Activated CD4-positive, alpha-beta T cell treated with anti-CD3 and anti-CD28 coated beads for 36 hours (primary cell): ENCODE results near the gene PHF14. TPM values are rescaled to one million over a fixed set of nuclear protein-coding genes. Genes with fewer than 3 reads are reported as not detected.
"Not testable (repeated sequence)": the region's sequence is repeated elsewhere in the genome, so short reads cannot be mapped to it uniquely, and the experiment has no call there.

Experiments used
- ATAC-seq: fragments of 200-7000 bp; cut with Tn5 transposase; one replicate; pipeline ENCODE4 v1.10.0; 2021; ENCODE audit warnings: mild to moderate bottlenecking, moderate library complexity
- CTCF ChIA-PET: fragments of 350-600 bp; sonication (Branson Sonifier 250); formaldehyde crosslinking; loops from one replicate; lab custom pipeline; 2021; ENCODE audit warnings: antibody characterized with exemption; lab: Charles Lee
- POLR2A ChIA-PET: fragments of 350-600 bp; sonication (Branson Sonifier 250); formaldehyde crosslinking; loops from one replicate; lab custom pipeline; 2021; ENCODE audit warnings: antibody characterized with exemption, inconsistent platforms; lab: Charles Lee
- DNase-seq: peaks from one replicate; pipeline ENCODE4 v3.0.0-alpha.2; 2020
- H3K27ac Mint-ChIP-seq: one replicate; pipeline ENCODE4 v1.8.0; 2021; ENCODE audit warnings: mixed read lengths
- H3K27me3 Mint-ChIP-seq: one replicate; pipeline ENCODE4 v1.8.0; 2021; ENCODE audit warnings: mixed read lengths
- H3K36me3 Mint-ChIP-seq: one replicate; pipeline ENCODE4 v1.8.0; 2021; ENCODE audit warnings: low read depth, mixed read lengths
- H3K4me1 Mint-ChIP-seq: one replicate; pipeline ENCODE4 v1.8.0; 2021; ENCODE audit warnings: mixed read lengths
- H3K4me3 Mint-ChIP-seq: one replicate; pipeline ENCODE4 v1.8.0; 2021; ENCODE audit warnings: mild to moderate bottlenecking, moderate library complexity, mixed read lengths
- H3K9me3 Mint-ChIP-seq: one replicate; pipeline ENCODE4 v1.8.0; 2021; ENCODE audit warnings: low read depth, mixed read lengths
- intact Hi-C, 2 experiments: fragments of 100-400 bp; cut with DNase I in 1 of 2; cut with micrococcal nuclease in 1 of 2; formaldehyde crosslinking; loops; one replicate each; pipeline versions ENCODE4 v1.14.2 to v1.15.1; 2022 to 2024; cut with DNase I, micrococcal nuclease
- total RNA-seq, 2 experiments: library from RNA; stranded (reverse); gene quantifications; one replicate each; pipeline ENCODE4 v1.2.3, GENCODE V29; 2021

The PHF14 gene
- total RNA-seq, 2 experiments from 2014 or later: 37.4 to 40.3 TPM

GRCh38 chr7:10981317-10981716 lies 7.6 kb downstream of the PHF14 start:
- DNase-seq (no peak), ATAC-seq (no peak)
- intact Hi-C loops: no loop called here
- no peaks in the 10 kb centered on the region for H3K27me3 Mint-ChIP-seq
- ChIA-PET POLR2A (interaction anchor here (0.6 kb wide), 1 partner anchor 42 kb away, joined by 3 read pairs; no protein-coding TSS in a partner anchor), CTCF (no interaction called here)
- no peak overlapping the region for H3K4me3 Mint-ChIP-seq
- H3K36me3 Mint-ChIP-seq: peaks cover 48% of the 10 kb centered on the region
- no peak overlapping the region for H3K27ac Mint-ChIP-seq
- peaks cover 47% of the 10 kb centered on the region for H3K4me1 Mint-ChIP-seq
- no peaks in the 10 kb centered on the region for H3K9me3 Mint-ChIP-seq

- CTCF ChIA-PET, H3K27me3 Mint-ChIP-seq, H3K4me3 Mint-ChIP-seq, H3K27ac Mint-ChIP-seq, H3K4me1 Mint-ChIP-seq, intact Hi-C loops, DNase-seq, ATAC-seq, H3K9me3 Mint-ChIP-seq, POLR2A ChIA-PET: not testable (repeated sequence)
- H3K36me3 Mint-ChIP-seq: peaks cover 37% of the 10 kb centered on the region
Observed at GRCh38 chr7:10990748-10991147, 17.1 kb downstream of the PHF14 start.

GRCh38 chr7:10995482-10996166 lies 22.0 kb downstream of the PHF14 start:
- H3K27ac Mint-ChIP-seq, H3K4me3 Mint-ChIP-seq, intact Hi-C loops, CTCF ChIA-PET, H3K27me3 Mint-ChIP-seq, H3K9me3 Mint-ChIP-seq, DNase-seq, POLR2A ChIA-PET, ATAC-seq: not testable (repeated sequence)
- H3K4me1 Mint-ChIP-seq: peaks cover 33% of the 10 kb centered on the region
- H3K36me3 Mint-ChIP-seq: peaks cover 51% of the 10 kb centered on the region

GRCh38 chr7:10998996-10999757 lies 25.5 kb downstream of the PHF14 start:
- intact Hi-C loops: no loop called here
- Mint-ChIP-seq H3K9me3 (peaks cover 2% of the 10 kb centered on the region), H3K4me3 (no peak overlapping the region), H3K27ac (no peak overlapping the region), H3K36me3 (peaks cover 54% of the 10 kb centered on the region), H3K4me1 (peaks cover 37% of the 10 kb centered on the region), H3K27me3 (no peaks in the 10 kb centered on the region)
- DNase-seq (no peak), ATAC-seq (no peak)
- CTCF ChIA-PET: interaction anchor here (0.8 to 1.1 kb wide), 2 partner anchors 11 to 71 kb away, joined by 3 to 4 read pairs; no protein-coding TSS in a partner anchor
- POLR2A ChIA-PET: no interaction called here

GRCh38 chr7:11005202-11005601 lies 31.5 kb downstream of the PHF14 start:
- no peak for ATAC-seq
- Mint-ChIP-seq H3K4me1 (peaks cover 20% of the 10 kb centered on the region), H3K9me3 (no peaks in the 10 kb centered on the region), H3K4me3 (no peak overlapping the region), H3K36me3 (peaks cover 37% of the 10 kb centered on the region), H3K27me3 (no peaks in the 10 kb centered on the region), H3K27ac (no peak overlapping the region)
- intact Hi-C loops: no loop called here
- CTCF ChIA-PET: no interaction called here
- DNase-seq: no peak
- POLR2A ChIA-PET: no interaction called here

- Mint-ChIP-seq H3K9me3 (no peaks in the 10 kb centered on the region), H3K4me3 (no peak overlapping the region), H3K4me1 (peaks cover 14% of the 10 kb centered on the region), H3K27ac (no peak overlapping the region), H3K27me3 (no peaks in the 10 kb centered on the region), H3K36me3 (peaks cover 30% of the 10 kb centered on the region)
- ChIA-PET POLR2A (no interaction called here), CTCF (interaction anchor here (0.8 kb wide), 1 partner anchor 27 kb away, joined by 5 read pairs; no protein-coding TSS in a partner anchor)
- no peak for ATAC-seq
- intact Hi-C loops: no loop called here
- DNase-seq: no peak
Observed at GRCh38 chr7:11006291-11006690, 32.6 kb downstream of the PHF14 start.

GRCh38 chr7:11009631-11010030 lies 36.0 kb downstream of the PHF14 start:
- DNase-seq: no peak
- H3K36me3 Mint-ChIP-seq: peaks cover 27% of the 10 kb centered on the region
- no peak overlapping the region for H3K27ac Mint-ChIP-seq
- CTCF ChIA-PET: interaction anchor here (0.6 kb wide), 1 partner anchor 1641 kb away, joined by 3 read pairs; no protein-coding TSS in a partner anchor
- POLR2A ChIA-PET: no interaction called here
- H3K4me1 Mint-ChIP-seq: peaks cover 14% of the 10 kb centered on the region
- H3K27me3 Mint-ChIP-seq: no peaks in the 10 kb centered on the region
- ATAC-seq: no peak
- intact Hi-C loops: no loop called here
- no peak overlapping the region for H3K4me3 Mint-ChIP-seq
- H3K9me3 Mint-ChIP-seq: no peaks in the 10 kb centered on the region

- no peak overlapping the region for H3K27ac Mint-ChIP-seq
- no peak for ATAC-seq
- CTCF ChIA-PET: no interaction called here
- DNase-seq: no peak
- H3K9me3 Mint-ChIP-seq: no peaks in the 10 kb centered on the region
- no peak overlapping the region for H3K4me3 Mint-ChIP-seq
- H3K36me3 Mint-ChIP-seq: peaks cover 55% of the 10 kb centered on the region
- POLR2A ChIA-PET: no interaction called here
- peaks cover 6% of the 10 kb centered on the region for H3K4me1 Mint-ChIP-seq
- intact Hi-C loops: no loop called here
- no peaks in the 10 kb centered on the region for H3K27me3 Mint-ChIP-seq
Observed at GRCh38 chr7:11021468-11021867, 47.8 kb downstream of the PHF14 start.

- Mint-ChIP-seq H3K36me3 (peaks cover 44% of the 10 kb centered on the region), H3K27ac (no peak overlapping the region), H3K9me3 (no peaks in the 10 kb centered on the region), H3K4me3 (no peak overlapping the region), H3K4me1 (no peaks in the 10 kb centered on the region), H3K27me3 (no peaks in the 10 kb centered on the region)
- intact Hi-C loops: no loop called here
- ATAC-seq (no peak), DNase-seq (no peak)
- CTCF ChIA-PET: interaction anchor here (0.7 kb wide), 1 partner anchor 980 kb away, joined by 3 read pairs; no protein-coding TSS in a partner anchor
- POLR2A ChIA-PET: no interaction called here
Observed at GRCh38 chr7:11026452-11027359, 53.0 kb downstream of the PHF14 start.

GRCh38 chr7:11035661-11036060 lies 62.0 kb downstream of the PHF14 start:
- POLR2A ChIA-PET: no interaction called here
- H3K36me3 Mint-ChIP-seq: peaks cover 24% of the 10 kb centered on the region

GRCh38 chr7:11039974-11040373 lies 66.3 kb downstream of the PHF14 start:
- intact Hi-C loops: no loop called here

More at GRCh38 chr7:11035661-11036060, 62.0 kb downstream of the PHF14 start:
- CTCF ChIA-PET: interaction anchor here (0.6 kb wide), 1 partner anchor 12 kb away, joined by 3 read pairs; no protein-coding TSS in a partner anchor
- H3K27me3 Mint-ChIP-seq: no peaks in the 10 kb centered on the region
- ATAC-seq (no peak), DNase-seq (no peak)
- H3K27ac Mint-ChIP-seq: no peak overlapping the region
- intact Hi-C loops: no loop called here
- no peak overlapping the region for H3K4me3 Mint-ChIP-seq
- no peaks in the 10 kb centered on the region for H3K9me3 Mint-ChIP-seq
- no peaks in the 10 kb centered on the region for H3K4me1 Mint-ChIP-seq

More at GRCh38 chr7:11039974-11040373, 66.3 kb downstream of the PHF14 start:
- POLR2A ChIA-PET: no interaction called here
- Mint-ChIP-seq H3K36me3 (peaks cover 38% of the 10 kb centered on the region), H3K27ac (no peak overlapping the region), H3K4me3 (no peak overlapping the region), H3K27me3 (no peaks in the 10 kb centered on the region), H3K9me3 (no peaks in the 10 kb centered on the region), H3K4me1 (no peaks in the 10 kb centered on the region)
- ATAC-seq (no peak), DNase-seq (no peak)
- CTCF ChIA-PET: interaction anchor here (1.4 to 2.0 kb wide), 2 partner anchors 10 to 99 kb away, joined by 3 to 6 read pairs; no protein-coding TSS in a partner anchor
